GM19099 (cell line): ENCODE data around the gene RPL32.

Experiments
- POLR2A ChIP-seq: IDR thresholded peaks from 3 replicates; pipeline ENCODE4 v1.6.1; 2011; ENCODE audit warnings: low read depth; ENCODE audit not compliant: insufficient read length; ENCODE audit errors: extremely low read depth

The RPL32 gene

GRCh38 chr3:12818273-12818672 lies 23.1 kb downstream of the RPL32 start:
- TF ChIP-seq POLR2A = no peak

GRCh38 chr3:12817343-12817710 lies 24.0 kb downstream of the RPL32 start:
- no peak for TF ChIP-seq POLR2A

GRCh38 chr3:12816521-12817342 lies 24.6 kb downstream of the RPL32 start:
- no peak for TF ChIP-seq POLR2A

- TF ChIP-seq POLR2A = no peak
Measured at GRCh38 chr3:12815719-12816118, 25.6 kb downstream of the RPL32 start.

GRCh38 chr3:12815078-12815477 lies 26.3 kb downstream of the RPL32 start:
- no peak for TF ChIP-seq POLR2A

- no peak for TF ChIP-seq POLR2A
Measured at GRCh38 chr3:12813967-12814366, 27.4 kb downstream of the RPL32 start.

GRCh38 chr3:12812812-12813211 lies 28.6 kb downstream of the RPL32 start:
- TF ChIP-seq POLR2A = no peak

- no peak for TF ChIP-seq POLR2A
Measured at GRCh38 chr3:12810961-12811360, 30.4 kb downstream of the RPL32 start.

GRCh38 chr3:12810013-12810780 lies 31.2 kb downstream of the RPL32 start:
- TF ChIP-seq POLR2A = no peak

GRCh38 chr3:12809435-12809834 lies 31.9 kb downstream of the RPL32 start:
- no peak for TF ChIP-seq POLR2A

GRCh38 chr3:12809001-12809400 lies 32.4 kb downstream of the RPL32 start:
- no peak for TF ChIP-seq POLR2A

GRCh38 chr3:12808587-12808986 lies 32.8 kb downstream of the RPL32 start:
- TF ChIP-seq POLR2A = no peak

- TF ChIP-seq POLR2A = no peak
Measured at GRCh38 chr3:12807601-12808359, 33.6 kb downstream of the RPL32 start.

- TF ChIP-seq POLR2A = no peak
Measured at GRCh38 chr3:12807066-12807465, 34.3 kb downstream of the RPL32 start.

GRCh38 chr3:12803371-12803770 lies 38.0 kb downstream of the RPL32 start:
- TF ChIP-seq POLR2A = no peak
